ENCODE results near the gene PTMS.
"Not testable (repeated sequence)": the region's sequence is repeated elsewhere in the genome, so short reads cannot be mapped to it uniquely, and the experiment has no call there.

Gene PTMS

GRCh38 chr12:6765634-6766581, at the start of gene PTMS:
Gene PTMS (plus strand): TSS chr12:6766363. CDS start chr12:6766706, 343 bp downstream.
- peak; percentile 68 for DNase-seq (ENCODE audit: low read depth)

GRCh38 chr12:6716874-6717437, 49.2 kb upstream of the PTMS start:
- DNase-seq (ENCODE audit: low read depth): no peak

GRCh38 chr12:6722863-6723262, 43.3 kb upstream of the PTMS start:
- DNase-seq (ENCODE audit: low read depth): no peak

GRCh38 chr12:6723607-6724408, 42.4 kb upstream of the PTMS start, which contains the start of gene COPS7A:
Gene COPS7A (plus strand): TSS chr12:6724046. CDS start chr12:6724657, 611 bp downstream.
- DNase-seq (ENCODE audit: low read depth): peak; percentile 98

- DNase-seq (ENCODE audit: low read depth): no peak
These were observed 41.8 kb upstream of the PTMS start for GRCh38 chr12:6724409-6724797.

- no peak for DNase-seq (ENCODE audit: low read depth)
These were observed 40.8 kb upstream of the PTMS start for GRCh38 chr12:6725350-6725749.

GRCh38 chr12:6729186-6729585, 37.0 kb upstream of the PTMS start:
- no peak for DNase-seq (ENCODE audit: low read depth)

GRCh38 chr12:6730169-6730568, 36.0 kb upstream of the PTMS start:
- DNase-seq (ENCODE audit: low read depth): no peak

- no peak for DNase-seq (ENCODE audit: low read depth)
These were observed 31.4 kb upstream of the PTMS start for GRCh38 chr12:6734506-6735387.

- DNase-seq (ENCODE audit: low read depth): peak; percentile 38
These were observed 30.5 kb upstream of the PTMS start for GRCh38 chr12:6735448-6736191.

- DNase-seq (ENCODE audit: low read depth): no peak
These were observed 29.4 kb upstream of the PTMS start for GRCh38 chr12:6736754-6737153.

GRCh38 chr12:6742080-6742479, 24.1 kb upstream of the PTMS start:
- not testable (repeated sequence) for DNase-seq (ENCODE audit: low read depth)

- no peak for DNase-seq (ENCODE audit: low read depth)
These were observed 23.3 kb upstream of the PTMS start for GRCh38 chr12:6742834-6743233.

- DNase-seq (ENCODE audit: low read depth): not testable (repeated sequence)
These were observed 22.9 kb upstream of the PTMS start for GRCh38 chr12:6743300-6743699.

- no peak for DNase-seq (ENCODE audit: low read depth)
These were observed 20.2 kb upstream of the PTMS start for GRCh38 chr12:6745741-6746525.

- DNase-seq (ENCODE audit: low read depth): no peak
These were observed 18.9 kb upstream of the PTMS start for GRCh38 chr12:6747216-6747615.

GRCh38 chr12:6748761-6749160, 17.4 kb upstream of the PTMS start:
- DNase-seq (ENCODE audit: low read depth): no peak

- DNase-seq (ENCODE audit: low read depth): no peak
These were observed 15.7 kb upstream of the PTMS start for GRCh38 chr12:6750506-6750905.

- DNase-seq (ENCODE audit: low read depth): no peak
These were observed 14.4 kb upstream of the PTMS start for GRCh38 chr12:6751767-6752166.
